Heart left ventricle (tissue), 13 donors: Measurements from ENCODE around the gene PRKG1.

Experiments used
- POLR2A ChIP-seq, 2 donors: fragments of 450-650 bp; IDR thresholded peaks; one replicate each; pipeline ENCODE4 v1.6.1; 2017; ENCODE audit warnings: antibody characterized with exemption in 2 of 2, mild to moderate bottlenecking in 2 of 2, moderate library complexity in 2 of 2
- TF ChIP-seq, protein P1 (sequence below), 12 donors: fragments of 200-600 bp; sonication (generic) in 4 of 12; IDR thresholded peaks; one replicate each; pipeline versions ENCODE4 v1.5.0 to v1.8.0; 2018 to 2022; ENCODE audit warnings: antibody characterized with exemption in 12 of 12, mild to moderate bottlenecking in 5 of 12
- donor health status: ischemic (EF 13 %, LVEDD 7.1; RV severe dilation, severe dysfunction).
- donor health status: DM: no; HTN: yes; CAD: no.
- donor health status: DM: no; HTN: no; CAD: no.
- donor health status: ischemic (EF 25% LVEDD 6.9; RV normal size, moderate dysfunction).
- donor health status: ischemic (EF 25% LVEDD 5.7; RV mildly dilated, moderate dysfunction).
- donor health status: ischemic (EF 35%, LVEDD 5.7; RV mildly dilated, moderate dysfunction).
- donor health status: nonischemic (EF 11% LVEDD 7.7; RV severe dilation, severe dysfunction).
- donor health status: DM: yes; HTN: yes; CAD: no.
- donor health status: PGD.
- donor health status: ischemic (EF 29% LVEDD 5.4; RV normal size, mild dysfunction).
- donor health status: nonischemic (EF 23%, LVEDD 6.1; RV moderate dilation, normal function).

DNA sequence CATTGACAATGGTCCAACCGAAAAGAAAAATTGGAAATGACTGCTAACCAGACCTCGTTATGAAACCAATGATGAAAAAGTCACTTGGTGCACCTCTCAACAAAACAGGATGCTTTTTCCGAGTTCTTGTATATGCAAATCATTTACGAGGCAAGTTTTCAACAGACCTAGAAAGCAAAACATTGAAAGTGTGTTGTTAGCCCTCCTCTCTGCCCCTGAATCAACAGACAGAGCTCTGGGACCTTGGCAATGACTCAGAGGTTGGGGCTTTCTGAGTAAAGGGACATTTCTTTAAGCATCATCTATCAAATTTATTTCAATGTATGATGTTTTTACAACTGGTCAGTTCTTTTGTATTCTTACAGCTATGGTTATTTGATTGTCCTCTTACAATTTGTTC, 1223.5 kb downstream of the PRKG1 start:
- TF ChIP-seq, protein P1, sequence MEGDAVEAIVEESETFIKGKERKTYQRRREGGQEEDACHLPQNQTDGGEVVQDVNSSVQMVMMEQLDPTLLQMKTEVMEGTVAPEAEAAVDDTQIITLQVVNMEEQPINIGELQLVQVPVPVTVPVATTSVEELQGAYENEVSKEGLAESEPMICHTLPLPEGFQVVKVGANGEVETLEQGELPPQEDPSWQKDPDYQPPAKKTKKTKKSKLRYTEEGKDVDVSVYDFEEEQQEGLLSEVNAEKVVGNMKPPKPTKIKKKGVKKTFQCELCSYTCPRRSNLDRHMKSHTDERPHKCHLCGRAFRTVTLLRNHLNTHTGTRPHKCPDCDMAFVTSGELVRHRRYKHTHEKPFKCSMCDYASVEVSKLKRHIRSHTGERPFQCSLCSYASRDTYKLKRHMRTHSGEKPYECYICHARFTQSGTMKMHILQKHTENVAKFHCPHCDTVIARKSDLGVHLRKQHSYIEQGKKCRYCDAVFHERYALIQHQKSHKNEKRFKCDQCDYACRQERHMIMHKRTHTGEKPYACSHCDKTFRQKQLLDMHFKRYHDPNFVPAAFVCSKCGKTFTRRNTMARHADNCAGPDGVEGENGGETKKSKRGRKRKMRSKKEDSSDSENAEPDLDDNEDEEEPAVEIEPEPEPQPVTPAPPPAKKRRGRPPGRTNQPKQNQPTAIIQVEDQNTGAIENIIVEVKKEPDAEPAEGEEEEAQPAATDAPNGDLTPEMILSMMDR (IDR thresholded peaks at IDR 0.05): no peak
- TF ChIP-seq POLR2A (IDR thresholded peaks at IDR 0.05): no peak
